GM19452 (cell line): ENCODE measurements around the gene OS9.
"Not testable (repeated sequence)": the region's sequence is repeated elsewhere in the genome, so short reads cannot be mapped to it uniquely, and the experiment has no call there.

Source experiments
- ATAC-seq: cut with Tn5 transposase; IDR thresholded peaks from one replicate; pipeline ENCODE4 v1.9.1; 2021; ENCODE audit not compliant: unreplicated experiment

OS9 gene, protein sequence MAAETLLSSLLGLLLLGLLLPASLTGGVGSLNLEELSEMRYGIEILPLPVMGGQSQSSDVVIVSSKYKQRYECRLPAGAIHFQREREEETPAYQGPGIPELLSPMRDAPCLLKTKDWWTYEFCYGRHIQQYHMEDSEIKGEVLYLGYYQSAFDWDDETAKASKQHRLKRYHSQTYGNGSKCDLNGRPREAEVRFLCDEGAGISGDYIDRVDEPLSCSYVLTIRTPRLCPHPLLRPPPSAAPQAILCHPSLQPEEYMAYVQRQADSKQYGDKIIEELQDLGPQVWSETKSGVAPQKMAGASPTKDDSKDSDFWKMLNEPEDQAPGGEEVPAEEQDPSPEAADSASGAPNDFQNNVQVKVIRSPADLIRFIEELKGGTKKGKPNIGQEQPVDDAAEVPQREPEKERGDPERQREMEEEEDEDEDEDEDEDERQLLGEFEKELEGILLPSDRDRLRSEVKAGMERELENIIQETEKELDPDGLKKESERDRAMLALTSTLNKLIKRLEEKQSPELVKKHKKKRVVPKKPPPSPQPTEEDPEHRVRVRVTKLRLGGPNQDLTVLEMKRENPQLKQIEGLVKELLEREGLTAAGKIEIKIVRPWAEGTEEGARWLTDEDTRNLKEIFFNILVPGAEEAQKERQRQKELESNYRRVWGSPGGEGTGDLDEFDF

DNA sequence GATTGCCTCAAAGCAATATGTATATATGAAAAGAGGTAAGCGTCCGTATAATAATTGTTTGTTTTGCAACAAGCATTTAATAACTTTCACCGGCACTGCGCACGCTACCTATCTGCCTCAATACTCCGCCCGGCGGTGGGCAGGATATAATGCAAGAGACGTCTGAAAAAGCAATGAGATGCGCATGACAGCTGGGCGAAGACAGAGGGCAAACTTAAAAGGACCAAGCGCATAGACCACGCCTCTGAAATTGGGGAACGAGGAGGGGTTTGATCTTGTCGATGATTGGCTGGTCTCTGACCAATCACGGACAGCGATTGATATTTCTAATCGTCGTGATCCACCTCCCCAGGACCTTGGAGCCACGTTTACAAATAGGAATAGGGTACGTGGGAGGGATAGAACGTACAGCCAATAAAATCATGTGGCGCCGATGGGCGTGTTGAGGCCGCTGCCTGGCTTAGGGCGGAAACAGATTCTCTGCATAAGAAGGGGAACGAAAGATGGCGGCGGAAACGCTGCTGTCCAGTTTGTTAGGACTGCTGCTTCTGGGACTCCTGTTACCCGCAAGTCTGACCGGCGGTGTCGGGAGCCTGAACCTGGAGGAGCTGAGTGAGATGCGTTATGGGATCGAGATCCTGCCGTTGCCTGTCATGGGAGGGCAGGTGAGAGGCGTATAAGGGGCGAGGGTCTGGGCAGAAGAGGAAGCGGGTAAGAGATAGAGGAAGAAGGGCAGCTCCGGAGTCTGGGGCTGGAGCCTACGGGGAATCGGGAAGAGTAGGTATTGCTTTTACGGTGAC lies at the start of gene OS9:
Gene OS9 (plus strand): TSS at position 474 of the 800 bp plus-strand sequence. CDS start 30 bp downstream, at position 504.
- peak; percentile 97 for ATAC-seq

DNA sequence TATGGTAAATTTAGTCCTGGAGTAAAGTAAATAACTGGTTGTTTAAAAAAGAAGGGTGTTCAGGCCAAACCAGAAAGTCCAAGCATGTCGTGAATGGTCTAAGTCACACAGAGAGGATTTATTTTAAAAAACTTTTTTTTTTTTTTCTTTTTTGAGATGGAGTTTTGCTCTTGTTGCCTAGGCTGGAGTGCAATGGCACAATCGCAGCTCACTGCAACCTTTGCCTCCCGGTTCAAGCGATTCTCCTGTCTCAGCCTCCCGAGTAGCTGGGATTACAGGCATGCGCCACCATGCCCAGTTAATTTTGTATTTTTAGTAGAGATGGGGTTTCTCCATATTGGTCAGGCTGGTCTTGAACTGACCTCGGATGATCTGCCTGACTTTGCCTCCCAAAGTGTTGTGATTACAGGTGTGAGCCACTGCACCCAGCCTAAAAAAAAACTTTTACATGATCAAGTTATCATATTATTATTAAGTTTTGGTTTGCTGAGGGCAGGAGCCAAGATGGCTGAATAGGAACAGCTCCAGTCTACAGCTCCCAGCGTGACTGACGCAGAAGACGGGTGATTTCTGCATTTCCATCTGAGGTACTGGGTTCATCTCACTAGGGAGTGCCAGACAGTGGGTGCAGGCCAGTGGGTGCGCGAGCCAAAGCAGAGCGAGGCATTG lies 47.8 kb upstream of the OS9 start:
- ATAC-seq = not testable (repeated sequence)

DNA sequence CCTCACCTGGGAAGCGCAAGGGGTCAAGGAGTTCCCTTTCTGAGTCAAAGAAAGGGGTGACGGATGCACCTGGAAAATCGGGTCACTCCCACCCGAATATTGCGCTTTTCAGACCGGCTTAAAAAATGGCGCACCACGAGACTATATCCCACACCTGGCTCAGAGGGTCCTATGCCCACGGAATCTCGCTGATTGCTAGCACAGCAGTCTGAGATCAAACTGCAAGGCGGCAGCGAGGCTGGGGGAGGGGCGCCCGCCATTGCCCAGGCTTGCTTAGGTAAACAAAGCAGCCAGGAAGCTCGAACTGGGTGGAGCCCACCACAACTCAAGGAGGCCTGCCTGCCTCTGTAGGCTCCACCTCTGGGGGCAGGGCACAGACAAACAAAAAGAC lies 47.3 kb upstream of the OS9 start:
- not testable (repeated sequence) for ATAC-seq

DNA sequence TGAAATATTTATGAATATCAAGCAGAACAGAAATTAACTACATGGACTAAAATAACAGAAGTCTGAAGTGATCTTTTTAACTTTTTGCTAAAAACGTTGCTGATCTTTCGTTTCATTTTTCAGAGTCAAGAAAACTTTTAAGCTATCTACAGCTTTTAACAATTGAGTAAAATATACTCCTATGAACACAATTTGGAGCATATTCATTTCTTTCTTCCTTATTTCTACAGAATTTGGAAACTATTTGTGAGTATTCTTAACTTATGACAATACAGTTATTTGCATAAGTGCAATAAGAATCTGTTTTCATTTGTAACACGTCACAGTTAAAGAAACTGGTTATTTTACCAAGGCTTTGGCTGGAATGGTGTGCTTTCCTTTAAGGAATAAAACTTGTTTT lies 39.9 kb upstream of the OS9 start:
- ATAC-seq = no peak

DNA sequence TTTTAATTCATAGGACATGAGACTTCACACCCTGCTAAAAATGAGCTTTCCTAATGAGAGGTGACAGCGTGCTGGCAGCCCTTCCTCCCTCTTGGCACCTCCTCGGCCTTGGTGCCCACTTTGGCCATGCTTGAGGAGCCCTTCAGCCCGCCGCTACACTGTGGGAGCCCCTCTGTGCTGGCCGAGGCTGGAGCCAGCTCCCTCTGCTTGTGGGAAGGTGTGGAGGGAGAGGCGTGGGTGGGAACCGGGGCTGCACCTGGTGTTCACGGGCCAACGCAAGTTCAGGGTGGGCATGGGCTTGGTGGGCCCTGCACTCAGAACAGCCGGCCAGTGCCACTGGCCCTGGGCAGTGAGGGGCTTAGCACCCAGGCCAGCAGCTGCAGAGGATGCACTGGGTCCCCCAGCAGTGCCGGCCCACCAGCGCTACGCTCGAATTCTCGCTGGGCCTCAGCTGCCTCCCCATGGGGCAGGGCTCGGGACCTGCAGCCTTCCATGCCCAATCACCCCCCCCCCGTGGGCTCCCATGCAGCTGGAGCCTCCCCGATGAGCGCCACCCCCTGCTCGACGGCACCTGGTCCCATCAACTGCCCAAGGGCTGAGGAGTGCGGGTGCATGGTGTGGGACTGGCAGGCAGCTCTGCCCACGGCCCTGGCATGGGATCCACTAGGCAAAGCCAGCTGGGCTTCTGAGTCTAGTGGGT lies 38.2 kb upstream of the OS9 start:
- no peak for ATAC-seq

DNA sequence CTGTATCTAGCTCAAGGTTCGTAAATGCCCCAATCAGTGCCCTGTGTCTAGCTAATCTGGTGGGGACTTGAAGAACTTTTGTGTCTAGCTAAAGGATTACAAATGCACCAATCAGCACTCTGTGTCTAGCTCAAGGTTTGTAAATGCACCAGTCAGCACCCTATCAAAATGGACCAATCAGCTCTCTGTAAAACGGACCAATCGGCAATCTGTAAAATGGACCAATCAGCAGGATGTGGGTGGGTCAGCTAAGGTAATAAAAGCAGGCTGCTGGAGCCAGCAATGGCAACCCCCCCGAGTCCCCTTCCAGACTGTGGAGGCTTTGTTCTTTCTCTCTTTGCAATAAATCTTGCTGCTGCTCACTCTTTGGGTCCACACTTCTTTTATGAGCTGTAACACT lies 37.5 kb upstream of the OS9 start:
- ATAC-seq = not testable (repeated sequence)

DNA sequence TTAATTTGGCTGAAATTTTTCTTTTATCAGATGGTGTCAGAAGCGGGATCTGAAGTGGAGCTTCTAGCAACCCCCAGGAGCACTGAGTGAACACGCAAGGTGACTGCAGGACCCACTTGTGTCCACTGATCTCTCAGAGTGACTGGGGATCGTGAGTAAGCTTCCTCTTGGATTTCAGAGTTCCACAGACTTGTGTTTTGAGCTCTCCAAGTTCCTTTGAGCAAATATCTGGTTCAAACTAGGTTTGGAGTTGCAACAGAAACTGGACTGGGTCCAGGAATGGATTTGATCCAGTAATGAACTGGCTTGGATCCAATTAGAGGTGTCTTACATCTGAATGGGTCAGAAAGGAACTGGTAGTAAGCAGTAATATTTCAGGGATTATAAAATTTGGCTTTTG lies 36.2 kb upstream of the OS9 start:
- no peak for ATAC-seq

DNA sequence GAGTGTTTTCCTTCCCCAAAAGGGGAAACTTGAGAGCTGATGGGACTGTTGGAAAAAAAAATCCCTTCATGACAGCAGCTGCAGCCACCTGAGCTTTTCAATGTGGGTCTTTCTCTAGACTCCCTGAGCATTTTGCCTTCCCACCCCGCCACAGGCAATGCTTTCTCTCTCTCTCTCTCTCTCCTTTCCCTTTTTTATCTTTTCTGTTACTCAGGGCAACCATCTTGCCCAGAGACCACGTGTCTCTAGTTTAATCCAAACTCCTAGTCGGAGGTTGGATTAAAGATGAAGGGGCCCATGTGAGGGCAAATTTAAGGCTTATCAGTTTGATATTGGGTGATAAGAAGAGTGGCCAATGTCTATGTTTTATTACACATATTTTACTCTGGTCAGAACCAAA lies 35.0 kb upstream of the OS9 start:
- ATAC-seq = no peak

DNA sequence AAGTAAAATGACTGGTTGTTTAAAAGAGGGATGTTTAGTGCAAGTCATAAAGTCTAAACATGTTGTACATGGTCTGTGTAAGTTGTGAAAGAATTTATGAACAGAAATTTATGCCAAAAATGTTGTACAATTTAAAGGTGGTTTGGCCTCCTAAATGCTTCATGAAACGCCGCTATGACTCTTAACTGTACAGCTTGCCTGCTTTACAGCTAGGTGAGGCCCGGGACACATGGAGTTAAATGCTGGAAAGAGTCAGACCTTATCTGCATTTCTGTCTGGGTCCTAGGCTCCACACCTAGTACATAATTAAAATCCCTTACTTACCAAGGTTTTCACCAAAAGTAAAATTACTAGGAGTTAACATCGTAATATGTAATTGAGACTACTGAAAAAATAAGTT lies 32.6 kb upstream of the OS9 start:
- no peak for ATAC-seq

DNA sequence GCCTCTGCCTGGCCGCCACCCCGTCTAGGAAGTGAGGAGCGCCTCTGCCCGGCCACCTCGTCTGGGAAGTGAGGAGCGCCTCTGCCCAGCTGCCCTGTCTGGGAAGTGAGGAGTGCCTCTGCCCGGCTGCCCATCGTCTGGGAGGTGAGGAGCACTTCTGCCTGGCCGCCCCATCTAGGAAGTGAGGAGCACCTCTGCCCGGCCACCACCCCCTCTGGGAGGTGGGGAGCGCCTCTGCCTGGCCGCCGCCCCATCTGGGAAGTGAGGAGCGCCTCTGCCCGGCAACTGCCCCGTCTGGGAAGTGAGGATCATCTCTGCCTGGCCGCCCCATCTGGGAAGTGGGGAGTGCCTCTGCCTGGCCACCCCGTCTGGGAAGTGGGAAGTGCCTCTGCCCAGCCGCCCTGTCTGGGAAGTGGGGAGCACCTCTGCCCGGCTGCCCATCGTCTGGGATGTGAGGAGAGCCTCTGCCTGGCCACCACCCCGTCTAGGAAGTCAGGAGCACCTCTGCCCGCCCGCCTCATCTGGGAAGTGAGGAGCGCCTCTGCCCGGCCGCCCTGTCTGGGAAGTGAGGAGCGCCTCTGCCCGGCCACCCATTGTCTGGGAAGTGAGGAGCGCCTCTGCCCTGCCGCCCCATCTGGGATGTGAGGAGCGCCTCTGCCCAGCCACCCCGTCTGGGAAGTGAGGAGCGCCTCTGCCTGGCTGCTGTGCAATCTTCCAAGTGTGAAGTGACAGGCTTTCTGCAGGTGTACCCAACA lies 28.7 kb upstream of the OS9 start:
- ATAC-seq = not testable (repeated sequence)

DNA sequence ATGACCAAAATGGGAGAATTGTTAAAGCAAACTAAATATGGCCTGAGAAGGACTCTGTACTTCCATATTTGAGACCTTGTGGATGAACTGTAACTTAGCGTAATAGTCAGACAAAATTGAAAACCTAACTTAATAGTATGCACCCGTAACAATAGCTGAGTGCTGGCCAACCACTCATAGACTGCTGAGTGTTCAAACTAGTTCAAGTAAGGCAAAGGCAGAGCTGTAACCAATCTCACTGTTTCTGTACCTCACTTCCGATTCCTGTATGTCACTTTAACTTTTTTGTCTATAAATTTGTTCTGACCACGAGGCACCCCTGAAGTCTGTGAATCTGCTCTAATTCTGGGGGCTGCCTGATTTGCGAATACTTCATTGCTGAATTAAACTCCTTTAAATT lies 27.0 kb upstream of the OS9 start:
- no peak for ATAC-seq

DNA sequence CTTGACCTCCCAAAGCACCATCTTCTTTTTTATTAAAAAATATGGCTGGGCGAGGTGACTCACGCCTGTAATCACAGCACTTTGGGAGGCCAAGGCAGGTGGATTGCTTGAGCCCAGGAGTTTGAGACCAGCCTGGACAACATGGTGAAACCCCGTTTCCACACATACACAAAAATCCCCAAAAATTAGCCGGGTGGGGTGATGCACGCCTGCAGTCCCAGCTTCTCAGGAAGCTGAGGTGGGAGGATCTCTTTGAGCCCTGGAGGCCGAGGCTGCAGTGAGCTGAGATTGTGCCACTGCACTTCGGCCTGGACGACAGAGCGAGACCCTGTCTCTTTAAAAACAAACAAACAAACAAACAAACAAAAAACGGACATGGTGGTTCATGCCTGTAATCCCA lies 24.2 kb upstream of the OS9 start:
- not testable (repeated sequence) for ATAC-seq

DNA sequence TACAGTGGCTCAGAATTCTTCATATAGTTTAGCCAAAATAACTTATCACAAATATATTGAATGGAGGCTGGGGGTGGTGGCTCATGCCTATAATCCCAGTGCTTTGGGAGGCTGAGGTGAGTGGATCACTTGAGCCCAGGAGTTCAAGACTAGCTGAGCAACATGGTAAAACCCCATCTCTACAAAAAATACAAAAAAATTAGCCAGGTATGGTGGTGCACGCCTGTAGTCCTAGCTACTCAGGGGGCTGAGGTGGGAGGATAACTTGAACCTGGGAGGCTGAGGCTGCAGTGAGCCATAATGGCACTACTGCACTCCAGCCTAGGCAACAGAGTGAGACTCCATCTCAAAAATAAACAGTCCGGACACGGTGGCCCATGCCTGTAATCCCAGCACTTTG lies 22.1 kb upstream of the OS9 start:
- ATAC-seq = not testable (repeated sequence)

DNA sequence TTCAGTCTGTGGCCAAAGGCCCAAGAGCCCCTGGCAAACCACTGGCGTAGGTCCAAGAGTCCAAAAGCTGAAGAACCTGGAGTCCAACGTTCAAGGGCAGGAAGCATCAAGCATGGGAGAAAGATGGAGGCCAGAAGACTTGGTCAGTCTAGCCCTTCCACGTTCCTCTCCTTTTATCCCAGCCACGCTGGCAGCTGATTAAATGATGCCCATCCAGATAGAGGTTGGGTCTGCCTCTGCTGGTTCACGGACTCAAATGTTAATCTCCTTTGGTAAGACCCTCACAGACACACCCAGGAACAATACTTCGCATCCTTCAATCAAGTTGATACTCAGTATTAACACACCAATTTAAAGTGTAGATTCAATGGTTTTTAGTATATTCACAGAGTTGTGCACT lies 21.1 kb upstream of the OS9 start:
- ATAC-seq = no peak

DNA sequence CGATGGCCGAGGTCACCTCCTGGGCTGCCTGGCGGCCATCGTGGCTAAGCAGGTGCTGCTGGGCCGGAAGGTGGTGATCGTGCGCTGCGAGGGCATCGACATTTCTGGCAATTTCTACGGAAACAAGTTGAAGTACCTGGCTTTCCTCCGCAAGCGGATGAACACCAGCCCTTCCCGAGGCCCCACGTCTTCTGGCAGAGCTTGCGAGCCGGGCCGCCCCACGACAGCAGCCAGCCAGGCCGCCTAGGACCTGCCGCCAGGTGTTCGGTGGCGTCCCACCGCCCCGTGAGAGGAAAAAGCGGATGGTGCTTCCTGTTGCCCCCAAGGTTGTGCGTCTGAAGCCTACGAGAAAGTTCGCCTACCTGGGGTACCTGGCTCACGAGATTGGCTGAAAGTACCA lies 19.2 kb upstream of the OS9 start:
- ATAC-seq = no peak

DNA sequence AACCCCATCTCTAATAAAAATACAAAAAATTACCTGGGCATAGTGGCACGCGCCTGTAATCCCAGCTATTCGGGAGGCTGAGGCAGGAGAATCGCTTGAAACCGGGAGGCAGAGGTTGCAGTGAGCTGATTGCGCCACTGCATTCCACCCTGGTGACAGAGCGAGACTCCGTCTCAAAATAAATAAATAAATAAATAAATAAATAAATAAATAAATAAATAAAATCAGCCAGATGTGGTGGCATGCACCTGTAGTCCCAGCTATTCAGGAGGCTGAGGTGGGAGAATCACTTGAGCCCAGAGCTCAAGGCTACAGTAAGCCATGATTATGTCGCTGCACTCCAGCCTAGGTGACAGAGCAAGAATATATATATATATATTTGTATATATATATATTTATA lies 16.0 kb upstream of the OS9 start:
- ATAC-seq = not testable (repeated sequence)

DNA sequence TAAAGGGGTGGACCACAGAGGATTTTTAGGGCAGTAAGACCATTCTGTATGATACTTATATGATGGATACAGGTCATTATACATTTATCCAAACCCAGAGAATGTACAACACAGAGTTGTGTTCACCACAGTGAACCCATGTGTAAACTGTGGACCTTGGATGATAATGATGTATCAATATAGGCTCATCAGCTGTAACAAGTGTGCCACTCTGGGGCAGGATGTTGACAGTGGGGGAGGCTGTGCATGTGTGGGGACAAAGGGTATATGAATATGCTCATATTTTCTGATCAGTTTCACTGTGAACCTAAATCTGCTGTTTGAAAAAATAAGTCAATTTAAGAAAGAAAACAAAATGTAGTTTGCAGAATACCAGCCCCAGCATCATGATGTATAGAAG lies 14.2 kb upstream of the OS9 start:
- no peak for ATAC-seq

DNA sequence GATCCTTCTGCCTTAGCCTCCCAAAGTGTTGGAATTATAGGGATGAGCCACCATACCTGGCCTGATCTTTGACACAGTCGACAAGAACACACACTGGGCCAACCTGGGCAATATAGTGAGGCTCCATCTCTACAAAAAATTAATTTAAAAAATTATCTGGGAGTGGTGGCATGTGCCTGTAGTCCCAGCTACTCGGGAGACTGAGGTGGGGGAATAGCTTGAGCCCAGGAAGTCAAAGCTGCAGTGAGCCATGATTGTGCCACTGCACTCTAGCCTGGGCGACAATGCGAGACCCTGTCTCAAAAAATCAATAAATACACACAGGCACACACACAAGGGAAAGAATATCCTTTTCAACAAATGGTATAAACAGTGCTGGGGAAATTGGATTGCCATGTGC lies 6.1 kb upstream of the OS9 start:
- no peak for ATAC-seq

DNA sequence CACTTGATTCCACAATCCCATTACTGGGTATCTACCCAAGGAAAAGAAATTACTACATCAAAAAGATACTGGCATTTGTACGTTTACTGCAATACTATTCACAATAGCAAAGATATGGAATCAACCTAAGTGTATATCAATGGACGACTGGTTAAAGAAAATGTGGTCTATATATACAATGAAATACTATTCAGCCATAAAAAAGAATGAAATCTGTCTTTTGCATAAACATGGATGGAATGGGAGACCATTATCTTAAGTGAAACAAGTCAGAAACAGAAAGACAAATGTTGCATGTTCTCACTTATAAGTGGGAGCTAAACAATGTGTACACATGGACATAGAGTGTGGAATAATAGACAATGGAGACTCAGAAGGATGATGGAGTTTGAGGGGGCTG lies 5.0 kb upstream of the OS9 start:
- ATAC-seq = no peak

DNA sequence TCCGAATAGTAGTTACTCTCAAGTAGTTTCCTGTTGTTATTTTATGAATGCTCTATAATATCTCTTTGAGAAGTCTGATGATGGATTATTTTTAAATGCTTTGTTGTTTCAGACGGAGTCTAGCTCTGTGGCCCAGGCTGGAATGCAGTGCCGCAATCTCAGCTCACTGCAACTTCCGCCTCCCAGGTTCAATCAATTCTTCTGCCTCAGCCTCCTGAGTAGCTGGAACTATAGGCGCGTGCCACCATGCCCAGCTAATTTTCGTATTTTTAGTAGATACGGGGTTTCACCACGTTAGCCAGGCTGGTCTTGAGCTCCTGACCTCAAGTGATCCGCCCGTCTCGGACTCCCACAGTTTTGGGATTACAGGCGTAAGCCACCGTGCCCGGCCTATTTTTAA lies 1.4 kb upstream of the OS9 start:
- no peak for ATAC-seq
